ENCODE results near the gene KIF18B.
A peak's percentile ranks its signal among the peaks of the same experiment; 100 is the strongest.

Gene KIF18B

DNA sequence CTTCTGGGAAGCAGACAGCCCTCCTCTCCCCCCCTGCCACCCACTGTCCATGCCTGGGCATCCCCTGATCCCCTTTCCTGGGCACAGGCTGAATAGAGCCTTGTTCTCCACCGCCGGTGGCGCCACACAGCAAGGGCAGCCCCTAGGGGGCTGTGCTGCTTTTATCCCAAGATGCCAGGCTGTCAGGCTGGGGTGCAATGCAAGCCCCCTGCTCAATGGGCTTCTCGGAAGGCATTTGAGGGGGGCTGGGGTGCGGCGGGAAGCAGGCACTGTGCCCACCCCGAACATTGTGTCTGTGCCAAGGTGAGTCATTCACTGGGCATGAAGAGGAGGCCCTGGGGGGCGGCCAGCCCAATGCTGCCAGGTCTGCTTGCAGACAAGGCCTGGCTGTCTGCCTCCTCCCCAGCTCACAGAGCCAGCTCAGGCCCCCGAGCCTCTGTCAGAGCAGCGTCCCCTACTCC is 30.8 kb downstream of the KIF18B start:
- DNase-seq = no peak

DNA sequence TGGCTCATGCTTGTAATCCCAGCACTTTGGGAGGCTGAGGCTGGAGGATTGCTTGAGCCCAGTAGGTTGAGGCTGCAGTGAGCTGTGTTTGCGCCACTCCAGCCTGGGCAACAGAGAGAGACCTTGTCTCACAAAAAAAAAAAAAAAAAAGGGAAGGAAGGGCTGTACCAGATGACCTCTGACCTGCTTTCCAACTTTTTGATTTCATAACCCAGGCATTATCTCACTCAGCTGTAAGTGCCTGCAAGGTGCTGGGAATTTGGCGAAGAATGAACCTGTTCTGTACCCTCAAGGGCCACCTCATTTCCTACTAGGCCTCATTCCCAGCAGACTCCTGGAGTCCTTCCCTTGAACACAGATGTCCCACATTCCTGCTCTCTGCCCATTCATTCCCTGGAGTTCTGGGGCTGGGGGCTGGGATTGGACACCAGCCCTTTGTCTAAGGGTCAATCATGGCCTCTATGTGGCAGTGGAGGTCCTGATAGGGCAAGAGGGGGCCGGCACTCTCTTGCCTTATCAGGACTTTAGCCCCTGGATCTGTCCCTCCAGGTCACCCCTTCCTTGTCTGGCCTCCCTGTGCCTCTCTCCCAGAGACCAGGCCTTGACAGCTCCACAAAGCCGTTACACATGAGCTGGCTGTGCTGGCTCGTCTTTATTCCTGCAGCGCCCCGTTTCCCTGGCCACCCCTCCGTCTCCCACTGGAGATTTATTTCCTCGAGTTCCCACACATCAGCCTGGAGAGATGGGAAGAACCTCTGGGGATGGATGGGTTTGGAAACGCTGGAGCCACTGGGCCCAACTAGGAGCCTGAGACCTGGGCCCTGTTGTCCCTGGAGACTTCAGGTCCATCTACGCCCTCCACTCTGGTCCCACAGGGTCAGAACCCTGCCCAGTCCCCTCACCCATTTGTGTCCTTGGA is 31.5 kb downstream of the KIF18B start:
- DNase-seq = no peak

DNA sequence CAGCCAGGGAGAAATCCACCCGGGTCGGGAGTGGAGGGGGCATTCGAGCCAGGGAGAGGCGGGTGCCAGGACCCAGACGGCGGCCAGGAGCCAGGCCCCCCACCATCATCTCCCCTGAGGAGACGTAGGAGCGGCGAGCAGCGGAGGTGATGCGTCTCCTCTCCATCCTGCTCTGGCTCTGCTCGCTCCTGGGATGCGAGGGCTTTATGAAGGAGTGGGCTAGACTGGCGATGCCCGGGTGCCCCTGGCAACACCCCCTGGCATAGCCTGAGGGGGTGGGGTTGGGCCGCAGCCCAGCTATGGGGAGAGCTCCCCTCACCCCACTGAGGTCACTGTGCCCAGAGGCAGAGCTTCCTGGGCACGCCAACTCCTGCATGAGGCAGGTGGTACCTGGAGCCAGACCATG is 32.2 kb downstream of the KIF18B start, which contains the start of gene GFAP:
Gene GFAP, minus strand, starts transcription at position 180 of the 406 bp plus-strand sequence. Its CDS starts 14 bp downstream, at position 166.
- no peak for DNase-seq

DNA sequence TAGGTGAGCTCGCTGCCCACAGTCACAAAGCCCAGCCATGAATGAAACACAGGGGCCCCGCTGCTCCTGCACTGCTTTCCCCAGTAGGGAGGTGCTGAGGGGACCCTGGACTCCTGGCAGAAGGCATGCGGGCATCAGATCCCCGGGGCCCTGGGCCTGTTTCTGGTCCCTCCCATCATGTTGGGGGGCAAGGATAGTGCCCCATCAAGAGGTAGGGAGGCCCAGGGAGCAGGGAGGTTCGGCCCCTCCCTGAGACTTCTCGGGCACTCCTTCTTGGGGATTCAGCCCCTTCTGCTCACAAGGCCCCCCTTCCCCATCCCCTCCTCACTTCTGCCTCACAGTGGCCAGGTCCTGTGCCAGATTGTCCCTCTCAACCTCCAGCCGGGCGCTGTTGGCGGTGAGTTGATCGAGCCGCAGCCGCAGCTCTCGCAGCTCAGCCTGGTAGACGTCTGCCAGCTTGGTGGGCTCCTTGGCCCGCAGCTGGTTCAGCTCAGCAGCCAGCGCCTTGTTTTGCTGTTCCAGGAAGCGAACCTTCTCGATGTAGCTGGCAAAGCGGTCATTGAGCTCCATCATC is 32.8 kb downstream of the KIF18B start:
- DNase-seq = no peak

DNA sequence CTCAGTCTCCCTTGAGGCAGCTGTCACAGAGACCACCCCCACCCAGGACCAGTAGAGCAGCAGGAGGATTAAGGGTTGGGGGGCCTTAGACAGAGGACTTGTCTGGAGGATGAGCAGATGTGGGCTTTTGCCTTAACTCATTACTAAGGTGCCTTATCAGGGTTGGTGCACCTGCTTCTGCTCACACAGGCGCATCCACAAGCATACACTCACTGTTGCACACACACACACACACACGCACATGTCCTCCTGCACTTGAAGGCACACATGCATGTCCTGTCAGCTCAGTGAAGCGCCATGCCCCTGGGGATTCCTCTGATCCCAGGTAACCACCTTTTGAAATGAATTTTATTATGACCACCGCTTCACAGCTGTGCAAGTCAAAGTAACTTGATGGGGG is 33.4 kb downstream of the KIF18B start:
- DNase-seq = no peak

DNA sequence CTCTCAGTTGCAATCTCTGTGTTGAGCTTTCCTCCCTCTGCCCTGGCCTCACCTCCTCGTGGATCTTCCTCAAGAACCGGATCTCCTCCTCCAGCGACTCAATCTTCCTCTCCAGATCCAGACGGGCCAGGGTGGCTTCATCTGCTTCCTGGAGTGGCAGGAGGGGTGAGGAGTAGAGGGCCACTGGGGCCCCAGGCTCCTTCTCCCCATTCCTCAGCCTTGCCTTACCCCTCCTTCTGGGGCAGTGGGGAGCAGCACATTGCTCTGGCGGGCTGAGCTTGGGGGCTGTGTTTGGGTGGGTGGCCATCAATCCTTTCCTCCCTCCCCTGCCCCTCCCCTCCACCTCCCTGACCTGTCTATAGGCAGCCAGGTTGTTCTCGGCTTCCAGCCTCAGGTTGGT is 33.9 kb downstream of the KIF18B start:
- DNase-seq = no peak

DNA sequence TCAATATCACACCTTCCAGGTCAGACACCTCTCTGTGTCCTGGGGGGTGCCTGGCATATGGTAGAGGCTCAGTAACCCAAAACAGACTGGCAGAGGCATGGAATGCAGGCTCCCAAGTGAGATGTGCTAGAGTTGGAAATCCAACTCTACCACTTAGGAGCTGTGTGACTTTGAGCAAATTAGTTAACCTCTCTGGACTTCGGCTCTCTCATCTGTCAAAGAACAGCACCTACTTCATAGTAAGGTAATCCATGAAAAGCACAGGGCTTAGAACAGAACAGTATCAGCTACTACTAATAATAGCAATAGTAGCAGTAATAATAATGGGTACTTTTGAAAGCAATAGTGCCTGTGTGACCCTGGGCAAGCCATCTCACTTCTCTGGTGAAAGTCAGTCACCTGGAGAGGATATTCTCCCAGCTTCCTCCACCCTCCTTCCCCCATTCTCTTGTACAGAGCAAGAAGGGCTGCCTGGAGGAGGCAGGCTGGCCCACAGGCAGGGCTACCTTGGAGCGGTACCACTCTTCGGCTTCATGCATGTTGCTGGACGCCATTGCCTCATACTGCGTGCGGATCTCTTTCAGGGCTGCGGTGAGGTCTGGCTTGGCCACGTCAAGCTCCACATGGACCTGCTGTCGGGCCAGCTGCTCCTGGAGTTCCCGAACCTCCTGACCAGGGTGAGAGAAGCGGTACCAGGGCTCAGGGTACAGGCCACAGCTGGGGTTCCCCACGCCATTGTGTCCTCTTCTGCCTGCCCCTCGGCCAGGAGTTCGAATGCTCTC is 34.6 kb downstream of the KIF18B start:
- no peak for DNase-seq

DNA sequence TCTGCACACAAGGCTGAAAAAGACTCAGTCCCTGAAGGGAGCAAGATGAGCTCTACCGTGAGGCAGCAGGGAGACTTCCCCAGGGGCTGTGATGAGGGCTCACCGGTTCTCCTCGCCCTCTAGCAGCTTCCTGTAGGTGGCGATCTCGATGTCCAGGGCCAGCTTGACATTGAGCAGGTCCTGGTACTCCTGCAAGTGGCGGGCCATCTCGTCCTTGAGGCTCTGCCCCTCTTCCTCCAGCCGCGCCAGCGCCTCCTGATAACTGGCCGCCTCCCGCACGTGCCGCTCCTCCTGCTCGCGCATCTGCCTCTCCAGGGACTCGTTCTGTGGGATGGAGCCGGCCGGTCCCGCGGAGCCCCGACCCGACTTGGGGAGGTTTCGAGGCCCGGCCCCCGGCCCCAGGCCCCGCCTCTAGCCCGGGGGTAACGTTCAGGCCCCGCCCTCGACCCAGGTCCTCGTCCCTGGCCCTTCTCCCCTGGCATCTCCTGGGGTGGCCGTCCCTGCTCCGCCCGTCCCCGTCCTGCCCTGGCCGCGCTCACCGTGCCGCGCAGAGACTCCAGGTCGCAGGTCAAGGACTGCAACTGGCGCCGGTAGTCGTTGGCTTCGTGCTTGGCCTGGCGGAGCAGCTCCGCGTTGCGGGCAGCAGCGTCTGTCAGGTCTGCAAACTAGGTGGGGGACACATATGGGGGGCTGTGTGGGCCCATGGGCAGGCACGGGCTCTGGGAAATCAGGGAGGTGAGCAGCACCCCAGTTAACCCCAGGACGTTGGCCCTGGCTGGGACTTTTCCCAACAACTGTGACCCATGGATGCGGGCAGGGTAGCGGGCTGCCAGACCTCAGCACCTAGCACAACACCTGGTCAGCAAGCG is 36.2 kb downstream of the KIF18B start:
- peak; percentile 72 for DNase-seq

DNA sequence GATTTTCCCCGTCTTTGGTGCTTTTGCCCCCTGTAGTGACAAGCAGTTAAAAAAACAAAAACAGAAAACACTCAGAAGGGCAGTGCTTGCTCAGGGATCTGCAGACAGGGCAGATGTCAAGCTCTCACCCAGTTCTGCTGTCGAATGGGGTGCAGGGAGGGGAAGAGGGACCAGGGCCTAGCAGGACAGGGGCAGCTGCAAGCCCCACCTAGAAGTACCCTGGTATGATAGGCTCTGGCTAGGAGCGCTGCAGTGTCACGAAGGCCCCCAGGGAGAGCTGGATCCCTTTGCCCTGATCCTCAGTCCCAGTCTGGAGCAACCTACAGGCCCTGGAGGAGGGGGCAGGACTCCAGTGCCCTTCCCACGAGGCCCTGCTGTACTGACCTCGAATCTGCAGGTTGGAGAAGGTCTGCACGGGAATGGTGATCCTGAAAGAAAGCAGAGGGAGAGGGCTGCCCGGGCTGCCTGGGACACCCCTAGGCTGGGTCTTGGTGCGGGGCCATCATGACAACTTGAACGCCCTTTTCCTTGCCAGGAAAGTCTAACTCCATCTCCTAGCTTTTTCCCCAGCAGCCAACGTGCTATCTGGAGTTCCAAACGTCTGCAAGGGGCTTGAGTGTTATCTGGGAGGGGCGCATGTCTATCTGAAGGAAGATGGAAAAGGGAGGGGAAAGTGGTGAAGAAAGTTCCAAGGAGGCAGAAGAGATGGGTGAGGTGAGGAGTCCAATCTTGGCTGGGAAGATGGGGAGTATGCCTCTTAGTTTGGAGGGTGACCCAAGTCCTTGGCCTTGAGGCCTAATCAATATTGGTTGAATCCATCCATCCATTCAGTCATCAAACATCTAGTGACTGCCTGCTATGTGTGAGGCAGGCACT is 37.1 kb downstream of the KIF18B start:
- no peak for DNase-seq

DNA sequence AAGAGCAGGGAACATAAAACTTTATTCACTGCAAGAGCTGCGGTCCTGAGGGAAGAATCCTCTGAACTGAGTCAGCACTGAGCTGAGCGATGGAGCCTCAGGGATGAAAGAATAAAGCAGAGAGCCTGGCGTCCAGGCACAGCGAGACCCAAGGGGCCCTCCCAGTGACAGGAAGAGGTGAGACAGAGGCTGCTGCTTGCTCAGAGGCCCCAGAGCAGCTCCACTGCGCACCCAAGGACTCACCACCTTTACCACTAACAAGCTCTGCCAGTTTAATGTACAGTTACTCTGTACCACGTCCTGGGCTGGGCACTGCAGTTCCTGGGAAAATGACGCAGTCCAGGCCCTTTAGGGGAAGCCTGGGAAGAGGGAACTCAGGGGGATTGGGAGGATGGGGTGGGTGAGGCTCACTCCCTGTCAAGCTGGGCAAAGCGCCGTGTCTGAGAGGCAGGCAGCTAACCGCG is 37.9 kb downstream of the KIF18B start:
- no peak for DNase-seq

DNA sequence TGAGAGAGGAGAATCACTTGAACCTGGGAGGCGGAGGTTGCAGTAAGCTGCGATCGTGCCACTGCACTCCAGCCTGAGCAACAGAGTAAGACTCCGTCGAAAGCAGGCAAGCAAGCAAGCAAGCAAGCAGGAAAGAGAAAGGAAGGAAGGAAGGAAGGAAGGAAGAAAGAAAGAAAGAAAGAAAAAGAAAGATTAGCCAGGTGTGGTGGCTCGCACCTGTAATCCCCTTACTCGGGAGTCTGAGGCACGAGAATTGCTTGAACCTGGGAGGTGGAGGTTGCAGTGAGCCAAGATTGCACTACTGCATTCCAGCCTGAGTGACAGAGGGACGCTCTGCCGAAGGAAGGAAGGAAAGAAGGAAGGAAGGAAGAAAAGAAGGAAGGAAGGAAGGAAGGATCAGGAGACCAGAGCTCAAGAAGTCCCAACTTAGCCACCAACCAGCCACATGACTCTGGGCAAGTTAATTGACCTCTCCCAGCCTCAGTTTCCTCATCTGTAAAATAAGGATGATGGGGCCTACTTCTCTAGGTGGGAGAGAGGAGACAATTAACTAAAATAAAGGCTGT is 38.7 kb downstream of the KIF18B start:
- DNase-seq = no peak

DNA sequence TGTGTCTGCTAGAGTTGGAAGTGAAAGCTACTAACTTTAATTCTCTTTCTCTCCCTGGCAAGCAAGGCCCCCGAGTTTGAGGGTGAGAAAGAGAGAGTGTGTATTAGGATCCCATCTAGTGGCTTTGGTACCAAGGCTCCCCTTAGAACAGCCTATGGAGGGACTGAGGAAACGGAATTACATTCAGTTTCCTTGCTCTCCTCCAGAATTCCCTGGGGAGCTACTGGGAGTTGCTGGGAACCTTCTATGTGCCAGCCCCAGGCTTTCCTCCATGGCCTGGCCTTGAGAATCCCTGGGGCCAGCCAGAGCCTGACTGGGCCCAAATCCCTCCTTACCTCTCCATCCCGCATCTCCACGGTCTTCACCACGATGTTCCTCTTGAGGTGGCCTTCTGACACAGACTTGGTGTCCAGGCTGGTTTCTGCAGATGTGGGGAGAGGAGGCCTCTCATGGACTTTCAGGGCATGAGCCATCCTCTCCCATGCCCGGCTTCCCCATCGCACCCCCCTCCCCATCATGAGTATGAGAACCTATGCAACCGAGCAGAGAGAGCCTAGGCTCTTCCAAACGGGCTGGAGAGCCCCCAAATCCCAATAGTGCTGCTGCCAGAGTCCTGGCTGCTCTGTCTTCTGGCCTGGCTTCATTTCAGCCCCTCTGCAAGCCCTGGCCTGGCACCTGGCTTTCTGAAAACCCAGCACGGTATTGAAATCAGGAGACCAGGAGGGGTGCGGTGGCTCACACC is 39.7 kb downstream of the KIF18B start:
- DNase-seq = no peak

DNA sequence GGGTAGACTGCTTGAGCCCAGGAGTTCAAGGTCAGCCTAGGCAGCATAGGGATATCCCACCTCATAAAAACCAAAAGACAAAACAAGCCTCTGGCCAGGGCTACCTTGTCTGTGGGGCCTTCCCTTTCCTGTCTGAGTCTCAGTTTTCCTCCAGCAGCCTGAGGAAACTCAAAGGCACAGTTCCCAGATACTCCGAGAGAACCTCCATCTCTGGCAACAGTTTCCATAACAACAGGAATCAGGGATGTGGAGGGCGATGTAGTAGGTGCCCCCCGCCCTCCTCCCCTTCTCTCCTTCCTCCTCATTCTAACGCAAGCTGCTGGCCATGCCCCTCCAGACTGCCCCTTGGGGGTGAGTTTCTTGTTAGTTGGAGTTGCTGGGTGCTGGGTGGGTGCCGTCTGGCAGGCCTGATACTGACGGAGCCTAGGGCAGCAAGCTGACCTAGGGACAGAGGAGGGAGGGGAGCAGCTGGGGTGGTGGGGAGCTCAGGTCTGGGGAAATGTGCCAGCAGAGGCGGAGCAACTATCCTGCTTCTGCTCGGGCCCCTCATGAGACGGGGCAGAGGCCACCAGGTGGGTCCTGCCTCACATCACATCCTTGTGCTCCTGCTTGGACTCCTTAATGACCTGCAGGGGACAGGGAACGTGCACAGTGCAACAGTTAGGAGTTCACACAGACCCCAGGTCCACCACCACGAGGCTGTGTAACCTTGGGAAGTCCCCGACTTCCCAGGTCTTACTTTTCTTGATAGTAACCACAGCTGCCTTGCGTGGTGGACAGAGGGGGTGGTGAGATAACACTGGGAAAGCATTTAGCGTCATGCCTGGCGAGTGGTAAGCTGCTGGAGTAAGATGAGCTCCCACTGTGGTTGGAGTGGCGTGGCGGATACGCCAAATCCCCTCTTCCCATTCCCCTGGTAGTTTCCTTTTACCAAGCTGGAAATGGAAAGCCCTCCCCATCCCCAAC is 40.5 kb downstream of the KIF18B start:
- DNase-seq = no peak

DNA sequence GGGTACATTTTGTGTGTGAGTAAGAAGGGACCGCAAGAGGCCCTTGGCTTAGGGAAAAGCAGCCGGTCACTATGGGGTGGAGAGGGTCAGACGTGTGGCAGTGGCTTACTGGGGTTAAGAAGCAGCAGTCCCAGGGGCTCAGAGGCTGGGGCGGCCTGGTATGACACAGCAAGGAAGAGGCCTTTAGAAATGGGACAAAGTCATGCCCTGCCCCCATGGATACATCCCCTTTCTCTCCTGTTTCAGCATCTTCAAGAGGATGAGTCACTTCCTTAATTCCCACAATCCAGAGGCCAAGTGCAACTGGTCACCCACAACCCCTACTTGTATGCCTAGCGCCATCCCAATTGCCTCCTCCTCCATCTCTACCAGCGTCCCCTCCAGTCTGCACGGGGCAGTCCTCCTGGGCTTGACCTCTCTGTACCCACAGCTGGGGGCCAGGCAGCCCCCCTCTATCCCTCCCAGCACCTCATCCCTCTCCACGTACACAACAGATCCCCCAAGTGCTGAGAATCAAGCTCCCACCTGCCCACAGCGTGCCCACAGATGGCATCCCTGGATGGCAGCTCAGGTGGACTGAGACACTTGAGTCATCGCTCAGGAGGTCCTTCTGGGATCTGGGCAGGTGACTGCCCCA is 41.4 kb downstream of the KIF18B start:
- no peak for DNase-seq

DNA sequence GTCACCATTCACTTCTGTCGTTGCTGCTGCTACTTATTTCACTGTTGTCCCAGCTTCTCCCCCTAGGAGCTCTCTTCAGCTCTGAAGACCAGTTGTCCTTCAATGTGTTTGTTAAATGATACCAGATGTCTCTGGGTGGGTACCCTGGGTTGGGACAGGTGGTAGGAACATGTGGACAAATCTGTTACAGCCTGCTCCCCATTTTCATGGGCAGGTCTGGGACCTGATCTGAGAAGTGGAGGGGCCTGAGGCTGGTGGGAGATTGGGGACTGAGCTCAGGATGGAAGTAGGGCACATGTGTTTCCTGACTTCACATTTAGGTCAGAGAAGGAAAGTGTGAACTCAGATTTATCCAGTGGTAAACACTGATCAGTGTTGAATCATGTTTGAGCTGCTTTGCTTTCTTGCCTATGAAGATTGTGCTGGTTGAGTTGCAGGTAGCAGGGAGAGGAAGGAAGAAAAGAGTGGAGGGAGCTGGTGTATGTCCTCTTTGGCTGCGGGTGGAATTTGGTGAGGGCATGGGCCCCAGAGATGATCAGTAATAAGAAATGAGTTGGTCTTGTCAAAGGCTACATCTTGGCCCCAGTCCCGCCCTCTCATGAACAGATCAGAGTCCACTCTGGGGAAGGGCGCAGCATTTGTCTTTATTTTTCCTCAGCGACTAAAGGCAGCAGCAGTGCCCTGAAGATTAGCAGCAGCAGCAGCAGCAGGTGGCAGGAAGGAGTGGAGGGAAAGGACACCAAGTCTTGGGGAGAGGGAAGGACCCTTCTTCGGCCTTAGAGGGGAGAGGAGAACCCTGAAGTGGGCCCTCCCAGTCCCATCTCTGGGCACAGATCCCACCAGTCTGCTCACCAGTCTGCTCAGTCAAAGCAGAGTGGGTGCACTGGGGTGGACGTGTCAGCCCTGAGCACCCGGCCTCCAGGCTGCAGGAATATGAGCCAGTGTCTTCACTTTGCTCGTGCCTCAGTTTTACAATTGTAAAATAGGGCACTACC is 42.3 kb downstream of the KIF18B start:
- no peak for DNase-seq

DNA sequence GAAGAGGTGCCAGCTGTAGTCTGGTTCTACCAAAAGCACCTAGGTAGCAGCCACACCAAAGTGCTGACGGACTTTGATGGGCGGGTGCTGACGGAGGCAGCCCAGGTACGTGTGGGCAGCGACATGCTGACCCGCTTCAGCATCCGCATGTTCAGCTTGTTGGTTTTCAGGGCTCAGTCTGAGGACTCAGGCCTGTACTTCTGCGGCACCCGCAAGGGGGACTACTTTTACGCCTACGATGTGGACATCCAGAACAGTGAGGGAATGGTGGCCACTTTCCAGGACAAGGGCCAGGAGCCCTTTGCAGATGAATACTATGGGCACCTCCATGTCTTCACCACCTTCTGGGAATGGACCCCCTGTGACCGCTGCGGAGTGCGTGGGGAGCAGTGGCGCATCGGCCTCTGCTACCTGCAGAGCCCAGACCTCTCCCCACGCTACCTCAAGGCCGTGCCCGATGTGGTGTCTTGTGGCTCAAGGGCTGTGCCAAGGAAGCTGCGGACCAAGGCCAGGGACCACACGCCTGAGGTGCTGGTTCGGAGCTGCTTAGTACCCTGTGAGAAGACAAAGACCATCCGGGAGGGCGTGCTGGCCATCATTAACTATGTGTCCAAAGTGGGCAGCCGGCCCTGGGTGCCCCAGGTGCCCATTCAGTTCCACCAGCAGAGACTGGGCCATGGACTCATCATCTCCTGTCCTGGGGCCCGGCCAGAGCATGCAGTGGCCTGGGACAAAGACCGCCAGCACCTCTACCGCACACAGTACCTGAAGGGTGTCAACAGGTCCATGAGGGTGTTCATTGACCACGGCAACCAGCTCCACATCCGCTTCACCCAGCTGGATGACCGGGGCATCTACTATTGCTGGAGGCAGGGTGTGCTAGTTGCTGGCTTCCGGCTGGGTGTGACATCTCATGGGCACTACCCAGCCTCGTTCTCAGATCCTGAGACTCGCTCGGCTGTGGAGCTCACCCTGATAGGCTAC is 43.3 kb downstream of the KIF18B start:
- DNase-seq = no peak
